Mesendoderm (in vitro differentiated cells): ENCODE data around the gene GARRE1.

Experiments
- DNase-seq: peaks from one replicate; pipeline ENCODE4 v3.0.0; 2013
- H2AK5ac ChIP-seq: 2 replicates; pipeline ENCODE4 v1.6.1; 2013; ENCODE audit warnings: low read length, inconsistent platforms
- H2BK120ac ChIP-seq: 2 replicates; pipeline ENCODE4 v1.6.1; 2013; ENCODE audit warnings: low read depth, mild to moderate bottlenecking, low read length, moderate library complexity, mixed read lengths
- H2BK15ac ChIP-seq: replicated peaks from 2 replicates; pipeline ENCODE4 v1.6.1; 2013; ENCODE audit warnings: low read depth, mild to moderate bottlenecking, moderate library complexity
- H2BK5ac ChIP-seq: 2 replicates; pipeline ENCODE4 v1.6.1; 2013; ENCODE audit warnings: low read length, inconsistent platforms
- H3K18ac ChIP-seq: 2 replicates; pipeline ENCODE4 v1.6.1; 2013; ENCODE audit warnings: mild to moderate bottlenecking, low read length, mixed read lengths
- H3K23ac ChIP-seq: one replicate; pipeline ENCODE4 v1.6.1; 2013; ENCODE audit warnings: low read length
- H3K27ac ChIP-seq: 2 replicates; pipeline ENCODE4 v1.5.1; 2013; ENCODE audit warnings: low read depth, mild to moderate bottlenecking, inconsistent platforms, low read length, moderate library complexity
- H3K27me3 ChIP-seq: 2 replicates; pipeline ENCODE4 v1.6.1; 2013; ENCODE audit warnings: low read length, control low read depth, mild to moderate bottlenecking, inconsistent platforms; ENCODE audit not compliant: insufficient read depth, poor library complexity
- H3K36me3 ChIP-seq: 2 replicates; pipeline ENCODE4 v1.6.1; 2013; ENCODE audit warnings: low read length, inconsistent platforms; ENCODE audit not compliant: control insufficient read depth, insufficient read depth
- H3K4ac ChIP-seq: one replicate; pipeline ENCODE4 v1.6.1; 2013; ENCODE audit warnings: low read depth, mild to moderate bottlenecking, low read length, moderate library complexity
- H3K4me1 ChIP-seq: 2 replicates; pipeline ENCODE4 v1.6.1; 2013; ENCODE audit warnings: low read depth, low read length, inconsistent platforms; ENCODE audit not compliant: control insufficient read depth
- H3K4me2 ChIP-seq: 2 replicates; pipeline ENCODE4 v1.6.1; 2013; ENCODE audit warnings: low read length
- H3K4me3 ChIP-seq: 2 replicates; pipeline ENCODE4 v1.5.1; 2013; ENCODE audit warnings: mild to moderate bottlenecking, low read length
- H3K56ac ChIP-seq: one replicate; pipeline ENCODE4 v1.6.1; 2013; ENCODE audit warnings: low read length
- H3K79me1 ChIP-seq: 2 replicates; pipeline ENCODE4 v1.6.1; 2013; ENCODE audit warnings: low read length, inconsistent platforms
- H3K79me2 ChIP-seq: 2 replicates; pipeline ENCODE4 v1.6.1; 2013; ENCODE audit warnings: mild to moderate bottlenecking, low read length; ENCODE audit not compliant: control insufficient read depth, insufficient read depth
- H3K9ac ChIP-seq: 2 replicates; pipeline ENCODE4 v1.6.1; 2013; ENCODE audit warnings: low read length, inconsistent platforms
- H4K5ac ChIP-seq: one replicate; pipeline ENCODE4 v1.6.1; 2013; ENCODE audit warnings: low read length
- H4K8ac ChIP-seq: one replicate; pipeline ENCODE4 v1.6.1; 2013; ENCODE audit warnings: low read depth, mild to moderate bottlenecking, control low read depth, low read length, moderate library complexity
- WGBS: extraction: QIAGEN DNeasy Blood & Tissue Kit; methylation state at CpG from one replicate; pipeline ENCODE4 v1.1.7; 2013; ENCODE audit warnings: low lambda C conversion rate, missing lambda C conversion rate; ENCODE audit not compliant: insufficient coverage; ENCODE audit errors: extremely low coverage; 5-methylcytosine and 5-hydroxymethylcytosine counted together

Gene GARRE1

DNA sequence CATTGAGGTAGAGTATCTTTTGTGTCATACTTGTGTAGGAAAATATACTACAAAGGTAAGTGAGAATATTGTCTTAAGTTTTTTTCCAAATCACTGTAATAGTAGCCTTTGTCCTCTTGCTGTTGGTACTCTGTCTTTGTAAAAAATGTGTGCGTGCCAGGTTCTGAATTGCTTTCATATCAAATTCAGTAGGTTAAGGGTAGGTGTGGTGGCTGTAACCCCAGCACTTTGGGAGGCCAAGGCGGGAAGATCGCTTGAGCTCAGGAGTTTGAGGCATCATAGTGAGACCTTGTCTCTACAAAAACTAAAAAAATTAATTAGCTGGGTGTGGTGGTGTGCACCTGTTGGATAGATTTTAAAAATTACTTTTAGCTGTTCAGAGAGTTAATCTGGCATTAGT lies 46.6 kb downstream of the GARRE1 start:
- H2BK15ac ChIP-seq: no peak overlapping the region
- no peak overlapping the region for H3K9ac ChIP-seq
- no peak overlapping the region for H2AK5ac ChIP-seq
- no peak overlapping the region for H2BK120ac ChIP-seq
- DNase-seq: no peak
- WGBS: no CpG with 5 or more reads among the region's 3 CpGs
- no peak overlapping the region for H3K4me2 ChIP-seq
- no peak overlapping the region for H2BK5ac ChIP-seq
- H3K79me2 ChIP-seq: no peaks in the 10 kb centered on the region
- no peak overlapping the region for H3K27ac ChIP-seq
- no peak overlapping the region for H3K4ac ChIP-seq
- H3K79me1 ChIP-seq: no peaks in the 10 kb centered on the region
- no peaks in the 10 kb centered on the region for H3K4me1 ChIP-seq
- no peaks in the 10 kb centered on the region for H3K36me3 ChIP-seq
- H3K56ac ChIP-seq: no peak overlapping the region
- no peak overlapping the region for H3K4me3 ChIP-seq
- H4K8ac ChIP-seq: no peak overlapping the region
- H3K27me3 ChIP-seq: no peaks in the 10 kb centered on the region
- no peak overlapping the region for H3K23ac ChIP-seq
- H4K5ac ChIP-seq: no peak overlapping the region
- no peak overlapping the region for H3K18ac ChIP-seq
